Body of pancreas (tissue), 4 donors: ENCODE results near the gene SLX9. TPM values are rescaled to one million over a fixed set of nuclear protein-coding genes. Genes with fewer than 3 reads are reported as not detected.

Experiments used
- ATAC-seq: fragments of 150-250 bp; one replicate; pipeline ENCODE4 v1.9.1; 2016
- DNase-seq, 4 donors: peaks; one replicate each; pipeline ENCODE4 v3.0.0-alpha.2; 2019
- H3K27ac ChIP-seq, 4 donors: fragments of 200-600 bp; sonication (generic); 1 replicate in 3 of 4; 2 replicates in 1 of 4; pipeline versions ENCODE4 v1.5.1 to v1.6.1; 2016 to 2019; ENCODE audit warnings: mild to moderate bottlenecking in 1 of 4, mixed read lengths in 1 of 4, moderate library complexity in 1 of 4
- H3K27me3 ChIP-seq, 2 donors: fragments of 200-600 bp; sonication (generic); one replicate each; pipeline ENCODE4 v1.6.0; 2016; ENCODE audit warnings: mild to moderate bottlenecking in 1 of 2
- H3K36me3 ChIP-seq, 2 donors: fragments of 200-600 bp; sonication (generic); replicated peaks in 1 of 2; 2 replicates each; pipeline ENCODE4 v1.5.1; 2016; ENCODE audit warnings: low read depth in 2 of 2; ENCODE audit not compliant: insufficient read depth in 1 of 2
- H3K4me1 ChIP-seq: fragments of 200-600 bp; sonication (generic); one replicate; pipeline ENCODE4 v1.6.0; 2016
- H3K4me3 ChIP-seq, 2 donors: fragments of 200-600 bp; sonication (generic); 1 replicate in 1 of 2; 2 replicates in 1 of 2; pipeline ENCODE4 v1.5.1; 2016 to 2019
- H3K9me3 ChIP-seq, 3 donors: fragments of 200-600 bp; sonication (generic); 1 replicate in 2 of 3; 2 replicates in 1 of 3; pipeline ENCODE4 v1.5.1; 2016
- POLR2A ChIP-seq, 3 donors: fragments of 450-650 bp; IDR thresholded peaks; one replicate each; pipeline ENCODE4 v1.6.1; 2016; ENCODE audit warnings: antibody characterized with exemption in 3 of 3, mild to moderate bottlenecking in 2 of 3
- WGBS, 2 donors: methylation state at CpG; one replicate each; pipeline ENCODE4 v1.1.5; 2017; 5-methylcytosine and 5-hydroxymethylcytosine counted together
- intact Hi-C: fragments of 100-400 bp; cut with DNase I; formaldehyde crosslinking; loops from one replicate; pipeline ENCODE4 v1.15.1; 2023
- total RNA-seq, 2 donors: library from RNA; depleted of rRNA; stranded (reverse); fragments of >200 nt; gene quantifications; one replicate each; pipeline ENCODE4 v1.1.0, GENCODE V29; 2016
- TF ChIP-seq, protein P1 (sequence below), 7 experiments: fragments of 450-650 bp in 4 of 7; fragments of 200-600 bp in 3 of 7; sonication (generic) in 3 of 7; IDR thresholded peaks; one replicate each; pipeline ENCODE4 v1.5.1; 2016 to 2019; ENCODE audit warnings: antibody characterized with exemption in 7 of 7

The SLX9 gene
- total RNA-seq, 2 donors from 2014 or later, result 5.6 to 9.3 TPM

DNA sequence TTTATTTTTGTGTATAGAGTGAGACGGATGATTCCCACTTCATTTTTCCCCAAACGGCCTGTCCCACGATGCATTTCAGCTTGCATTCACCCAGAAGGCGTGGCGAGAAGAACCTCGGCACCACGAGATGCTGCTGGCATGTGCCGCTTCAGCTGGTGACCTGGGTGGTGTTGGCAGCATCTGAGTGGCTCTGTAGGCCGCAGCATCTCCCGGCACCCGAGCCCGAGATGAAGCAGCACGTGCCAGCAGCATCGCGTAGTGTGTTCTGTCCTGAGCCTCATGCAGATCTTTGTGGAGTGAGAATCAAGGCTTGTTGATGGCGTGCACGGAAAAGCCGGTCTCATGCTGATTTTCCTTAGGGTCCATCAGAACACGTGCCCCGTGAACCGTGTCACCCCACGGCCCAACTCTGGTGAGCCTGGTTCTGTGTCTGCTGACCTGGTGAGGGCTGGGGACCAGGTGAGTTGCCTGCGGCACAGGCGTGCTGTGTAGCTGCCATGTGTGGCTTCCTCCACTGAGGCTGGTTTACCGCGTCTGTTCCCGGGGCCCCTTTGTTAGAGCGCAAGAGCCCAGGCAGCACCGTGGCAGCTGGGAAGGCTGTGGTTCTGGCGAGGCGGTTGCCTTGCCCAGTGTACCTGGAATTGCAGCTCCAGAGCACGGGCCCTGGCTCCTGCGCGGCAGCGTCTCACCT lies 16.7 kb downstream of the SLX9 start:
- no peak overlapping the region for H3K27ac ChIP-seq
- WGBS, 2 donors, result 89 to 91% methylated on average over 23 to 35 of the region's 35 CpGs
- intact Hi-C loops, result no loop called here

DNA sequence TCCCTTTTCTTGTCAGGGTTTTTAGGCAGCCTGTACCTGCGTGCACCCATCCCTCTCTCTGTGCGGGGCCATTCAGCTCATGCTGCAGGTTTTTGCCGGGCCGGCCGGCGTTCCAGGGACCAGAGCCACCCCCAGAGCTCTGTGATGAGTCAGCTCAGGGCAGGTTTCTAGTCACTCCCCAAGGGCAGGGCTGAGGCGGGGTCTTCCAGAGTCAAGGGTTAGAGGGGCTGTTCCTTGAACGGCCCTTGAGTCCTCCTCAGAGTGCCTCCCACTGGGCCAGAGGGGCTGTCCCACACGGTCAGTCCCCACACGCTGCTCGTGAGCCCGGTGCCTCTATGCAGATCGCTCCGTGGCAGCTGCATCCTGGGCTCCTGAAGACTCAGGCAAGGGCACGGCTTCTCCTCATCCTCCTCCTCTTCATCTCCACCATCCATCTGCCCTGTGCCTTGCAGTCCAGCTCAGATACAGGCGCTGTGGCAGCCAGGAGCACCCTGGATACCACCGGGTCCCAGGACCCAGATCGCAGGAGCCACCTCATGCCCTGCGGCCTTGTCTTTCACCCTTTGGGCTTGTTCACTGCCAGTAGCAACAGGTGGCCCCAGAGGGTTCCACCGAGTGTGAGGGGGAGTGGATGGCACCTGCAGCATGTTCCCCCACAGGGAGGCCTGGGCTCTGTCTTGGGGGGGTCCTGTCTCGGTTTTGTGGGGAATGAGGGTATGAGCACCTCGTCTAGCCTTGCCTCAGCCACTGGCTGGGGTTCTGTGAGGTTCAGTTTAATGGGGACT lies 17.4 kb downstream of the SLX9 start:
- no peak for ATAC-seq
- intact Hi-C loops, result no loop called here

More for the DNA sequence above, 16.7 kb downstream of the SLX9 start:
- Histone ChIP-seq H3K27me3 (no peaks in the 10 kb centered on the region), H3K9me3 (no peaks in the 10 kb centered on the region), H3K4me1 (no peaks in the 10 kb centered on the region), H3K36me3 (peaks cover 0 to 6% of the 10 kb centered on the region in 2 donors), H3K4me3 (no peak overlapping the region)
- no peak for TF ChIP-seq POLR2A (IDR thresholded peaks at IDR 0.05)
- TF ChIP-seq, protein P1, sequence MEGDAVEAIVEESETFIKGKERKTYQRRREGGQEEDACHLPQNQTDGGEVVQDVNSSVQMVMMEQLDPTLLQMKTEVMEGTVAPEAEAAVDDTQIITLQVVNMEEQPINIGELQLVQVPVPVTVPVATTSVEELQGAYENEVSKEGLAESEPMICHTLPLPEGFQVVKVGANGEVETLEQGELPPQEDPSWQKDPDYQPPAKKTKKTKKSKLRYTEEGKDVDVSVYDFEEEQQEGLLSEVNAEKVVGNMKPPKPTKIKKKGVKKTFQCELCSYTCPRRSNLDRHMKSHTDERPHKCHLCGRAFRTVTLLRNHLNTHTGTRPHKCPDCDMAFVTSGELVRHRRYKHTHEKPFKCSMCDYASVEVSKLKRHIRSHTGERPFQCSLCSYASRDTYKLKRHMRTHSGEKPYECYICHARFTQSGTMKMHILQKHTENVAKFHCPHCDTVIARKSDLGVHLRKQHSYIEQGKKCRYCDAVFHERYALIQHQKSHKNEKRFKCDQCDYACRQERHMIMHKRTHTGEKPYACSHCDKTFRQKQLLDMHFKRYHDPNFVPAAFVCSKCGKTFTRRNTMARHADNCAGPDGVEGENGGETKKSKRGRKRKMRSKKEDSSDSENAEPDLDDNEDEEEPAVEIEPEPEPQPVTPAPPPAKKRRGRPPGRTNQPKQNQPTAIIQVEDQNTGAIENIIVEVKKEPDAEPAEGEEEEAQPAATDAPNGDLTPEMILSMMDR (IDR thresholded peaks at IDR 0.05), result no peak
- ATAC-seq (no peak), DNase-seq (no peak)

DNA sequence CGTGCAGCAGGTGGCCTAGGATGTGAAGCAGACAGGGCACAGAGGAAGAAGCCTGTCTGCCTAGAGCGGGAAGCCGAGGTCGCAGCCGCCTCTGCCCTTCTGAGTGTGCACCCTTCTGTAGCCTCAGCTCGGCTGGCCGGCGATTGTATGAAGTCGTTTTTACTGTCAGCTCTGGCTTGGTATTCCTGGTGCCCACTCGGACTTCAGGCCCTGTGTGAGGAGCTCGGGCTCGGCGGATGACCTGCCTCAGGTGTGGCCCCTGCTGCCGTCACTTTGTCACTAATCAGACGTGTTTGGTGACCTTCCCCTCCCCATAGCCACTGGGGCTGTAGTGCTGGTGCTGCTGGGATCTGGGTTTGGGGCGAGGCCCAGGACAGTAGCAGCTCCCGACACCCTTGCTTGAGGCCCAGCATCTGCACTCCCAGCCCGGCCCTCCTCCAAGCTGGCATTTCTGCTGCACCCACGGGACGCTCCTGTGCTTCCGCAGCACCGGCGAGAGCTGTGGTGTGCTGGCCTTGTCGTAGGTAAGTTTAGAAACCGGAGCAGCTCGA lies 18.1 kb downstream of the SLX9 start:
- TF ChIP-seq, protein P1 (IDR thresholded peaks at IDR 0.05), result no peak
- no peak for TF ChIP-seq POLR2A (IDR thresholded peaks at IDR 0.05)

More for the DNA sequence above, 17.4 kb downstream of the SLX9 start:
- Histone ChIP-seq H3K27me3 (no peaks in the 10 kb centered on the region), H3K4me1 (no peaks in the 10 kb centered on the region), H3K36me3 (peaks cover 0 to 6% of the 10 kb centered on the region in 2 donors), H3K27ac (no peak overlapping the region), H3K4me3 (no peak overlapping the region), H3K9me3 (no peaks in the 10 kb centered on the region)
- WGBS, 2 donors, result 87 to 92% methylated on average over 11 to 20 of the region's 22 CpGs
- TF ChIP-seq, protein P1 (IDR thresholded peaks at IDR 0.05), result no peak
- TF ChIP-seq POLR2A (IDR thresholded peaks at IDR 0.05), result no peak
- DNase-seq, result no peak

DNA sequence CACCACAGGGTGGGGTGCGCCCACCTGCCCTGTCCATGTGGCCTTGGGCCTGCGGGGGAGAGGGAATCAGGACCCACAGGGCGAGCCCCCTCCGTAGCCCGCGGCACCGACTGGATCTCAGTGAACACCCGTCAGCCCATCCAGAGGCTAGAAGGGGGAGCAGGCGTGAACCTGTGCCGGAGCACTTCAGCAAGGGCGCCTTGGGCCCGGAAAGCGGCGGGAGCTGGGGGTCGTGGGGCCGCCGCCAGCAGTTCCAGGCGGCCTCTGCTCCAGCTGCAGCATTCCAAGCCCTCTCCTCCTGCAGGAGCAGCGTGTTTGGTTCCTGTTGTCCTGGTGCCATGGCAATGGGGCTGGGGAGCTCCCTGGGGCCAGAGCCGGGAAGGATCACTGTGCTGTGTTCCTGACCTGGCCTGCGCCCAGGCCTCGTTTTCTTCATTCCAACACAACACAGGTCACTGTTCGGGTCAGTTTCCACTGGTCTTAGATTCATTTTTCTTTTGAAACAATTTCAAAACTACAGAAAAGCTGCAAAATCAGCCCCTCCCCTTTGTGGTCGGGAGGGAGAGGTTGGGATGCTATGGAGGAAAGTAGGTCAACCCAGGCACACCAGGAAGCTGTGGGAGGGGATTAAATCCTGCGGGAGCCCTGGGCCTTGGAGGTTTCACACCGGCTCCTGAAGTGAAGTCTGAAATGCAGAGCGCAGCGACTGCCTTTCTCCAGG lies 18.8 kb downstream of the SLX9 start:
- Histone ChIP-seq H3K27me3 (no peaks in the 10 kb centered on the region), H3K36me3 (peaks cover 0 to 6% of the 10 kb centered on the region in 2 donors), H3K4me3 (no peak overlapping the region), H3K4me1 (no peaks in the 10 kb centered on the region), H3K9me3 (no peaks in the 10 kb centered on the region), H3K27ac (peak overlapping the region in 2 of 4 donors; percentile 5 to 48)
- intact Hi-C loops, result no loop called here
- DNase-seq (peak; percentile 42 to 69 (median 56)), ATAC-seq (peak; percentile 71)
- TF ChIP-seq, protein P1 (IDR thresholded peaks at IDR 0.05), result no peak
- TF ChIP-seq POLR2A (IDR thresholded peaks at IDR 0.05), result no peak
- 74 to 76% methylated on average over 27 to 28 of the region's 28 CpGs for WGBS, 2 donors

More for the DNA sequence above, 18.1 kb downstream of the SLX9 start:
- WGBS, 2 donors, result 87% methylated on average over 26 of the region's 26 CpGs; no CpG with 5 or more reads in 1 of the 2 donors
- Histone ChIP-seq H3K4me1 (no peaks in the 10 kb centered on the region), H3K27me3 (no peaks in the 10 kb centered on the region), H3K36me3 (peaks cover 0 to 6% of the 10 kb centered on the region in 2 donors), H3K27ac (peak overlapping the region in 1 of 4 donors; percentile 21), H3K9me3 (no peaks in the 10 kb centered on the region), H3K4me3 (no peak overlapping the region)
- DNase-seq (no peak), ATAC-seq (no peak)
- intact Hi-C loops, result no loop called here
